Ishikawa (cell line): ENCODE data around the gene RBMS3.

Source experiments
- CEBPB ChIP-seq: IDR thresholded peaks from 2 replicates; pipeline ENCODE4 v1.6.1; 2012
- CREB1 ChIP-seq: IDR thresholded peaks from 2 replicates; pipeline ENCODE4 v1.6.1; 2012; ENCODE audit warnings: low read depth
- EGR1 ChIP-seq: IDR thresholded peaks from 2 replicates; pipeline ENCODE4 v1.6.1; 2012
- EP300 ChIP-seq: IDR thresholded peaks from 2 replicates; pipeline ENCODE4 v1.6.1; 2012; ENCODE audit warnings: borderline replicate concordance
- FOXM1 ChIP-seq: IDR thresholded peaks from 2 replicates; pipeline ENCODE4 v1.6.1; 2012; ENCODE audit warnings: low read depth, borderline replicate concordance
- NFIC ChIP-seq: IDR thresholded peaks from 2 replicates; pipeline ENCODE4 v1.6.1; 2012
- RAD21 ChIP-seq: IDR thresholded peaks from 2 replicates; pipeline ENCODE4 v1.6.1; 2012; ENCODE audit warnings: low read depth
- TAF1 ChIP-seq: IDR thresholded peaks from 2 replicates; pipeline ENCODE4 v1.6.1; 2012; ENCODE audit warnings: low read depth, mild to moderate bottlenecking
- TCF12 ChIP-seq: IDR thresholded peaks from 2 replicates; pipeline ENCODE4 v1.6.1; 2012; ENCODE audit warnings: low read depth
- TEAD4 ChIP-seq: IDR thresholded peaks from 2 replicates; pipeline ENCODE4 v1.6.1; 2012
- YY1 ChIP-seq: IDR thresholded peaks from 2 replicates; pipeline ENCODE4 v1.6.1; 2012; ENCODE audit warnings: low read depth
- ZBTB7A ChIP-seq: IDR thresholded peaks from 2 replicates; pipeline ENCODE4 v1.6.1; 2012; ENCODE audit warnings: low read depth
- TF ChIP-seq, protein P1 (sequence below): IDR thresholded peaks from 2 replicates; pipeline ENCODE4 v1.6.1; 2012
- TF ChIP-seq, protein P2 (sequence below): IDR thresholded peaks from 2 replicates; pipeline ENCODE4 v1.6.1; 2012
- TF ChIP-seq, protein P3 (sequence below): IDR thresholded peaks from 2 replicates; pipeline ENCODE4 v1.6.1; 2012; ENCODE audit warnings: low read depth, mild to moderate bottlenecking

RBMS3 gene

DNA sequence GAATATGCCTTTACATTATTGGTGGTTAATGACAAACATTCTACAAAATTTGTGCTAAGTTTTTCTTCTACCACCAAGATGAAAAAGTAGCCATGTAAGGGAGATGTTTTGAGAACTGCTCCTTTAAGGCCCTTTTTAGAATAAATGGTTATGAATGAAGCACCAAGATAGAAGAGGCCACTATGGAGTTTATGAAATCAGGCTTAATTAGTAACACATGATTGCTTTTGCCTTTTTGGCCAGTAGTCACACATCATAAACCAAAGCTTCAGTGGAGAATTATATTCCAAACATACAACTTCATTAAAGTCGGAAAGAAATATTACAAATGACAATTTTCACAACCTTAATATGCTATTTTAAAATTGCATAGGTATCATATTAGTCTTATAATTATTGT, 331.7 kb downstream of the RBMS3 start:
- TF ChIP-seq, protein P1, sequence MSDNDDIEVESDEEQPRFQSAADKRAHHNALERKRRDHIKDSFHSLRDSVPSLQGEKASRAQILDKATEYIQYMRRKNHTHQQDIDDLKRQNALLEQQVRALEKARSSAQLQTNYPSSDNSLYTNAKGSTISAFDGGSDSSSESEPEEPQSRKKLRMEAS, result no peak
- TF ChIP-seq EGR1 (no peak), ZBTB7A (no peak), TAF1 (no peak)
- TF ChIP-seq, protein P2, sequence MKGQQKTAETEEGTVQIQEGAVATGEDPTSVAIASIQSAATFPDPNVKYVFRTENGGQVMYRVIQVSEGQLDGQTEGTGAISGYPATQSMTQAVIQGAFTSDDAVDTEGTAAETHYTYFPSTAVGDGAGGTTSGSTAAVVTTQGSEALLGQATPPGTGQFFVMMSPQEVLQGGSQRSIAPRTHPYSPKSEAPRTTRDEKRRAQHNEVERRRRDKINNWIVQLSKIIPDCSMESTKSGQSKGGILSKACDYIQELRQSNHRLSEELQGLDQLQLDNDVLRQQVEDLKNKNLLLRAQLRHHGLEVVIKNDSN, result no peak

DNA sequence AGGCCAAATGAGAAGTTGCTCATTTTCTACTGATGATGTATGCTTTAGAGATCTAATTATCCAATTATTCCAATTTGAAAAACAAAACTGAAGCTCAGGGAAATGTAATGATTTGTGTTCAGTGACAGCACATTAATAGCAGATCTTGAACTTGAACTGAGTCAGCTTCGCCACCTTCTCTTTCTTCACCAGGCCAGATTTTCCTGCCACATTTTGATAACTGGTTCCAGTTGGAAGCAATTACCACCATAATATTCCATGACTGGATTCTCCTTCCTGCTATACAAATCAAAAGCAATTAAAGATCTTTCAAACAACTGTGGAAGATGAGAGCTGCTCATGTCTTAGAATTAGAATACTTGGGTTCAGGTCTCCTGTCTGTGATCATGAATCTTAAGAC, 334.1 kb downstream of the RBMS3 start:
- TF ChIP-seq YY1 (no peak), TEAD4 (no peak), CREB1 (no peak), CEBPB (no peak), NFIC (no peak), EGR1 (no peak), ZBTB7A (no peak), RAD21 (no peak), EP300 (no peak), FOXM1 (no peak), TAF1 (no peak), TCF12 (no peak)
- TF ChIP-seq, protein P2, result no peak
- TF ChIP-seq, protein P1, result no peak
- TF ChIP-seq, protein P3, sequence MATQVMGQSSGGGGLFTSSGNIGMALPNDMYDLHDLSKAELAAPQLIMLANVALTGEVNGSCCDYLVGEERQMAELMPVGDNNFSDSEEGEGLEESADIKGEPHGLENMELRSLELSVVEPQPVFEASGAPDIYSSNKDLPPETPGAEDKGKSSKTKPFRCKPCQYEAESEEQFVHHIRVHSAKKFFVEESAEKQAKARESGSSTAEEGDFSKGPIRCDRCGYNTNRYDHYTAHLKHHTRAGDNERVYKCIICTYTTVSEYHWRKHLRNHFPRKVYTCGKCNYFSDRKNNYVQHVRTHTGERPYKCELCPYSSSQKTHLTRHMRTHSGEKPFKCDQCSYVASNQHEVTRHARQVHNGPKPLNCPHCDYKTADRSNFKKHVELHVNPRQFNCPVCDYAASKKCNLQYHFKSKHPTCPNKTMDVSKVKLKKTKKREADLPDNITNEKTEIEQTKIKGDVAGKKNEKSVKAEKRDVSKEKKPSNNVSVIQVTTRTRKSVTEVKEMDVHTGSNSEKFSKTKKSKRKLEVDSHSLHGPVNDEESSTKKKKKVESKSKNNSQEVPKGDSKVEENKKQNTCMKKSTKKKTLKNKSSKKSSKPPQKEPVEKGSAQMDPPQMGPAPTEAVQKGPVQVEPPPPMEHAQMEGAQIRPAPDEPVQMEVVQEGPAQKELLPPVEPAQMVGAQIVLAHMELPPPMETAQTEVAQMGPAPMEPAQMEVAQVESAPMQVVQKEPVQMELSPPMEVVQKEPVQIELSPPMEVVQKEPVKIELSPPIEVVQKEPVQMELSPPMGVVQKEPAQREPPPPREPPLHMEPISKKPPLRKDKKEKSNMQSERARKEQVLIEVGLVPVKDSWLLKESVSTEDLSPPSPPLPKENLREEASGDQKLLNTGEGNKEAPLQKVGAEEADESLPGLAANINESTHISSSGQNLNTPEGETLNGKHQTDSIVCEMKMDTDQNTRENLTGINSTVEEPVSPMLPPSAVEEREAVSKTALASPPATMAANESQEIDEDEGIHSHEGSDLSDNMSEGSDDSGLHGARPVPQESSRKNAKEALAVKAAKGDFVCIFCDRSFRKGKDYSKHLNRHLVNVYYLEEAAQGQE, result no peak

DNA sequence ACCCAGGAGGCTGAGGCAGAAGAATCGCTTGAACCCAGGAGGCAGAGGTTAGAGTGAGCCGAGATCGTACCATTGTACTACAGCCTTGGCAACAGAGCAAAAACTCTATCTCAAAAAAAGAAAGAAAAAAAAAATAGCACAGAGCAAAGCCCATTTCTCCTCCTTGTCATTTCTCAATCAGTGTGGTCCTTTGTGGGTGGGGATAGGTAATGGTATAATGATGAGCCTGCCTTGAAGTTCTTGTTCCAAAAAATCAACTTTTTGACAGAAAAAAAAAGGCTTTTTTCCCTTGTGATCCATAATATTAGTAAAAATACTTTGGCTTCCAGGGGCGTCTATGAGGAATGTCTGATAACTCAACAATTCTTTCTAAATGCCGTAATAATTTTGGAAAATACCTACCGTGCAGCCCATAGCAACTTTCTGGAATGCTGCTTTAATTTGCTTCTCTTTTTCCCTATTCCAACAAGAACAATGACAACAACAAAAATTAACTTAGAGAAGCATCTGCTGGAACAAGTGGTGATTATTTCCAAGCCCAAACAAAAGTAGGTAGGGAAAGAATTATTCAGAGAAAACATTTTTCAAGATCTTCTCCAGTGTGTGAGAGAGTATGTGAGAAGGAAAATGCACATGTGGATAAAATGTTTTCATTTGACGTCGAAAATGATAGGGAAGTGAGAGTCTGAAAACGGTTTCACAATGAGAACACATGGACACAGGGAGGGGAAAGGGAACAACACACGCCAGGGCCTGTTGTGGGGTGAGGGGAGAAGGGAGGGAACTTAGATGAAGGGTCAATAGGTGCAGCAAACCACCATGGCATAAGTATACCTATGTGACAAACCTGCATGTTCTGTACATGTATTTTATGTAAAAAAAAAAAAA, 337.8 kb downstream of the RBMS3 start:
- TF ChIP-seq CEBPB (no peak), ZBTB7A (no peak), RAD21 (no peak), TEAD4 (no peak), EP300 (no peak), FOXM1 (no peak), CREB1 (no peak), TAF1 (no peak), EGR1 (no peak), TCF12 (no peak), NFIC (no peak)
- TF ChIP-seq, protein P3, result no peak
- TF ChIP-seq, protein P2, result no peak
- TF ChIP-seq, protein P1, result no peak

DNA sequence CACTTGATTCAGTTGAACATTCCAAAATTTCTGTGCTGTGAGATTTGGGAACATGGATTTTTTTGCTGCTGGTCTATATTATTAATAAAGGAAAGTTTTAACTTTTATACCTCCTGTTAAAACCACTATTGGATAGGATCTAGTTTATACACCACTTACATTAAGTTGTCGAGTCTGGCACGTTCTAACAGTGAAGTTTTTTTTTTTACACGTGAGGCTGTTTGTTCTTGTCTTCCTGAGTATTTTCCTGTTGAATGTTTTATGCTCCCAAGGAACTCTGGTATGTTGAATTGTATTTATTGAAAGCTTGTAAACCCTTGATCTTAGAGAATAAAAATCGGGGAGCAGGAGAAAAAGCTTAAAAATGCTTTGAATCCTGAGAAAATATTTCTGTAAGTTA, 338.8 kb downstream of the RBMS3 start:
- TF ChIP-seq, protein P1, result no peak
- no peak for TF ChIP-seq CEBPB
- no peak for TF ChIP-seq NFIC
- TF ChIP-seq TCF12, result no peak
- no peak for TF ChIP-seq EGR1
- no peak for TF ChIP-seq RAD21
